WTC11 (cell line): Measurements from ENCODE around the gene PALD1. TPM values are rescaled to one million over a fixed set of nuclear protein-coding genes. Genes with fewer than 3 reads are reported as not detected.

ENCODE experiments used
- ATAC-seq: fragments of 200-7000 bp; cut with Tn5 transposase; 2 replicates; pipeline ENCODE4 v1.10.0; 2021; ENCODE audit warnings: mild to moderate bottlenecking, moderate library complexity
- CTCF ChIA-PET: fragments of 300-600 bp; sonication (Branson Sonifier 250); formaldehyde crosslinking; loops from one replicate; lab custom pipeline; 2021; ENCODE audit warnings: antibody characterized with exemption; lab: Charles Lee
- POLR2A ChIA-PET: fragments of 350-600 bp; sonication (Branson Sonifier 250); formaldehyde crosslinking; loops from one replicate; lab custom pipeline; 2021; ENCODE audit warnings: antibody characterized with exemption; lab: Charles Lee
- DNase-seq: peaks from one replicate; pipeline ENCODE4 v3.0.0; 2021; ENCODE audit warnings: low spot score
- H3K27ac Mint-ChIP-seq: 2 replicates; pipeline ENCODE4 v1.8.0; 2021; ENCODE audit warnings: mixed read lengths
- H3K27me3 Mint-ChIP-seq: 2 replicates; pipeline ENCODE4 v1.8.0; 2021; ENCODE audit warnings: low read depth, mild to moderate bottlenecking, moderate library complexity, mixed read lengths
- H3K36me3 Mint-ChIP-seq: 2 replicates; pipeline ENCODE4 v1.8.0; 2021; ENCODE audit warnings: mixed read lengths
- H3K4me1 Mint-ChIP-seq: 2 replicates; pipeline ENCODE4 v1.8.0; 2022; ENCODE audit warnings: mixed read lengths
- H3K4me3 Mint-ChIP-seq: 2 replicates; pipeline ENCODE4 v1.8.0; 2021; ENCODE audit warnings: mild to moderate bottlenecking, moderate library complexity, mixed read lengths
- H3K9me3 Mint-ChIP-seq: 2 replicates; pipeline ENCODE4 v1.8.0; 2021; ENCODE audit warnings: mixed read lengths
- ATF3 ChIP-seq: sonication (generic); formaldehyde crosslinking; conservative IDR thresholded peaks from 2 replicates; pipeline ENCODE4 v1.8.1; 2022; ENCODE audit warnings: mild to moderate bottlenecking, missing genetic modification reagents
- CBFB ChIP-seq: sonication (generic); formaldehyde crosslinking; IDR thresholded peaks from 2 replicates; pipeline ENCODE4 v1.8.1; 2022; ENCODE audit warnings: mild to moderate bottlenecking, low read depth, missing genetic modification reagents
- CDX4 ChIP-seq: fragments of 250-450 bp; sonication (Bioruptor Pico); IDR thresholded peaks from 2 replicates; pipeline ENCODE4 v1.9.0; 2021; ENCODE audit warnings: moderate library complexity, mild to moderate bottlenecking, inconsistent platforms, borderline replicate concordance
- CREM ChIP-seq: sonication (generic); formaldehyde crosslinking; IDR thresholded peaks from 2 replicates; pipeline ENCODE4 v1.8.1; 2022; ENCODE audit warnings: mild to moderate bottlenecking, missing genetic modification reagents, moderate library complexity
- E2F1 ChIP-seq: sonication (generic); formaldehyde crosslinking; IDR thresholded peaks from 2 replicates; pipeline ENCODE4 v1.8.0; 2022; ENCODE audit warnings: mild to moderate bottlenecking, missing genetic modification reagents
- ETV6 ChIP-seq: sonication (generic); formaldehyde crosslinking; IDR thresholded peaks from 2 replicates; pipeline ENCODE4 v1.8.1; 2022; ENCODE audit warnings: mild to moderate bottlenecking, missing genetic modification reagents
- FOXJ3 ChIP-seq: sonication (generic); formaldehyde crosslinking; IDR thresholded peaks from 2 replicates; pipeline ENCODE4 v1.9.0; 2021; ENCODE audit warnings: missing genetic modification reagents, mild to moderate bottlenecking, borderline replicate concordance
- FOXK1 ChIP-seq: sonication (generic); formaldehyde crosslinking; IDR thresholded peaks from 2 replicates; pipeline ENCODE4 v1.8.0; 2022; ENCODE audit warnings: mild to moderate bottlenecking, moderate library complexity, missing genetic modification reagents
- FOXP4 ChIP-seq: sonication (generic); formaldehyde crosslinking; IDR thresholded peaks from 2 replicates; pipeline ENCODE4 v1.8.0; 2022; ENCODE audit warnings: mild to moderate bottlenecking, missing genetic modification reagents
- GRHL2 ChIP-seq: fragments of 250-450 bp; sonication (Bioruptor Pico); IDR thresholded peaks from 2 replicates; pipeline ENCODE4 v1.8.0; 2022; ENCODE audit warnings: mild to moderate bottlenecking, moderate library complexity; ENCODE audit not compliant: insufficient replicate concordance, severe bottlenecking
- GTF2I ChIP-seq: fragments of 250-450 bp; sonication (Bioruptor Pico); conservative IDR thresholded peaks from 2 replicates; pipeline ENCODE4 v1.4.0; 2021; ENCODE audit warnings: mild to moderate bottlenecking
- MYBL2 ChIP-seq: sonication (generic); formaldehyde crosslinking; IDR thresholded peaks from 2 replicates; pipeline ENCODE4 v1.8.1; 2023; ENCODE audit warnings: mild to moderate bottlenecking, moderate library complexity, missing genetic modification reagents
- OVOL2 ChIP-seq: fragments of 250-450 bp; sonication (Bioruptor Pico); IDR thresholded peaks from 2 replicates; pipeline ENCODE4 v1.9.0; 2021; ENCODE audit warnings: mild to moderate bottlenecking, borderline replicate concordance
- RELA ChIP-seq: sonication (generic); formaldehyde crosslinking; IDR thresholded peaks from 2 replicates; pipeline ENCODE4 v1.8.1; 2022; ENCODE audit warnings: missing genetic modification reagents, mild to moderate bottlenecking, borderline replicate concordance
- TCF7 ChIP-seq: sonication (generic); formaldehyde crosslinking; IDR thresholded peaks from 2 replicates; pipeline ENCODE4 v1.8.0; 2022; ENCODE audit warnings: mild to moderate bottlenecking, low read depth, missing genetic modification reagents, moderate library complexity
- TP53 ChIP-seq: sonication (generic); formaldehyde crosslinking; IDR thresholded peaks from 2 replicates; pipeline ENCODE4 v1.8.1; 2023; ENCODE audit warnings: mild to moderate bottlenecking, missing genetic modification reagents
- ZNF281 ChIP-seq: sonication (generic); formaldehyde crosslinking; IDR thresholded peaks from 2 replicates; pipeline ENCODE4 v1.8.0; 2023; ENCODE audit warnings: mild to moderate bottlenecking, missing genetic modification reagents
- ZNF425 ChIP-seq: fragments of 250-450 bp; sonication (Bioruptor Pico); conservative IDR thresholded peaks from 2 replicates; pipeline ENCODE4 v1.9.0; 2021; ENCODE audit warnings: mild to moderate bottlenecking
- ZNF532 ChIP-seq: fragments of 250-450 bp; sonication (Bioruptor Pico); IDR thresholded peaks from 2 replicates; pipeline ENCODE4 v1.9.0; 2021; ENCODE audit warnings: mild to moderate bottlenecking, borderline replicate concordance
- total RNA-seq: library from RNA; stranded (reverse); gene quantifications from 3 replicates; pipeline ENCODE4 v1.2.3, GENCODE V29; 2021

Gene PALD1
- total RNA-seq, 1 experiment from 2014 or later, result 43.6 TPM

- Mint-ChIP-seq H3K4me3 (no peak overlapping the region), H3K4me1 (peaks cover 6% of the 10 kb centered on the region), H3K36me3 (no peaks in the 10 kb centered on the region), H3K9me3 (no peaks in the 10 kb centered on the region), H3K27ac (no peak overlapping the region), H3K27me3 (no peaks in the 10 kb centered on the region)
- CTCF ChIA-PET, result no interaction called here
- DNase-seq (no peak), ATAC-seq (no peak)
- POLR2A ChIA-PET, result no interaction called here
- TF ChIP-seq OVOL2 (CRISPR knock-in tag) (no peak), E2F1 (CRISPR knock-in tag) (no peak), ZNF425 (CRISPR knock-in tag) (no peak), TP53 (CRISPR knock-in tag) (no peak), ZNF281 (no peak), GRHL2 (CRISPR knock-in tag) (no peak), ETV6 (no peak), RELA (no peak), GTF2I (CRISPR knock-in tag) (no peak), TCF7 (no peak), MYBL2 (CRISPR knock-in tag) (no peak), CBFB (CRISPR knock-in tag) (no peak), FOXP4 (no peak), ATF3 (no peak), CREM (CRISPR knock-in tag) (no peak)
These were observed 122.2 kb downstream of the PALD1 start for GRCh38 chr10:70600512-70601395.

GRCh38 chr10:70601746-70602145, 123.2 kb downstream of the PALD1 start:
- Mint-ChIP-seq H3K27me3 (no peaks in the 10 kb centered on the region), H3K36me3 (no peaks in the 10 kb centered on the region), H3K27ac (no peak overlapping the region), H3K4me1 (peaks cover 6% of the 10 kb centered on the region), H3K4me3 (no peak overlapping the region), H3K9me3 (no peaks in the 10 kb centered on the region)
- CTCF ChIA-PET, result interaction anchor here (1.3 kb wide), 1 partner anchor 43 kb away, joined by 5 read pairs; no protein-coding TSS in a partner anchor
- DNase-seq (no peak), ATAC-seq (no peak)
- POLR2A ChIA-PET, result no interaction called here
- no peak for TF ChIP-seq FOXK1 (CRISPR knock-in tag)
- TF ChIP-seq ZNF532 (CRISPR knock-in tag), result no peak
- no peak for TF ChIP-seq CDX4 (CRISPR knock-in tag)
- TF ChIP-seq FOXJ3 (CRISPR knock-in tag), result no peak
